HG03103 (cell line): ENCODE measurements around the gene TP73.

Experiments
- ATAC-seq: cut with Tn5 transposase; IDR thresholded peaks from one replicate; pipeline ENCODE4 v1.9.1; 2021; ENCODE audit warnings: low read depth; ENCODE audit not compliant: unreplicated experiment

The TP73 gene

DNA sequence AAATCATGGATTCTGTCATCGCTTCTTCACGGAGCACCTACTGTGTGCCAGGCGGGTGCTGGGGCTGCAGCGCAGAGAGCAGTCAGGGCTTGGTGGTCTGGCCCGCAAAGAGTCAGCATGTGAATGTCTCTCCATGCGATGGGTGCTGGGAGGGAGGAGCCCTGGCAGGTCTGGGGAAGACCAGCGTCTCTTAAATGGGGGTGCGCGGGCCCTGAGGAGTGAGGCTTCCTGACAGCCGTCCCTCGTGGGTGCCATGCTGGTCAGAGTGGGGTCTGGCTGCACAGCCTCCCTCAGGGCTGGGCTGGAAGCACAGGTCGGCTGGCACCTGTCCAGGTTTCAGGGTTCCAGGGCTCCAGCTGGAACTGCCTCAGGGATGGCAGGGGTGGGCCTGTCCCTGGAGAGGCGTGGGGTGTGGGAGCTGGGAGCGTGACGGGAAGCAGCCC, 18.5 kb downstream of the TP73 start:
- ATAC-seq: no peak

DNA sequence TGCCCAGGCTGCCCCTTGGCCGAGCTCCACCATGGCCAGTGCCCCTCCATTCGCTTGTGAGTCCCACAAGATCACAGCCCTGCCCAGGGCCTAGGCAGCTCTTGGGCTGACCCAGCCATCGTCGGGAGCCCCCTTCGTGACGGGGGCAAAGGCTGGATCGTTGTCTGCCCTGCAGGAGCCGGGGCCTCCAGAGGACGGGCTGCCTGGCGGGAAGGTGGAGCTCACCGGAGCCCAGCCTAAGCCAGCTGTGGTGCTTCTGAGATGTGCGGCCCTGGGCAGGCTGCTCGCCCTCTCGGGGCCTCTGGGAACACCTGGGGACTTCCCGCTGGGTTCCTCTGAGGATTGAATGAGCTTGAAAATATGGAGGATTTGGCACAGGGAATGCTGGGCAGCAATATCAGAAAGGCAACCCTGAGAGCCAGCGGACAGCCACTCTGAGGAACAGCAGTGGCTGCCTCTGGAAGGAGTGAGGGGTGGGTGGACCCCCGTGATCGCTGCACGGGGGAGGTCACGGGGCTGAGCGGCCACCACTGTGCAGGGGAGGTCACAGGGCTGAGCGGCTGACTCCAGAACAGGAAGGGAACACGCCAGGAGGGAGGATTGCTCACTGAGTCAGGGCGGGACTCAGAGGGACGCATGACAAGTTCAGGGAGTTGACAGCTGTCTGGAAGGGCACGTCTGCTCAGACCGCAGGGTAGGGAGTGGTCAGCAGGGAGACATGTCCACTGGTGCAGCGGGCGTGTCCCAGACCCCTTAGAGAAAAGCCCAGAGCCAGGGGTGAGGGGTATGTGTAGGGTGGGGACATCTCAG, 19.3 kb downstream of the TP73 start:
- no peak for ATAC-seq

DNA sequence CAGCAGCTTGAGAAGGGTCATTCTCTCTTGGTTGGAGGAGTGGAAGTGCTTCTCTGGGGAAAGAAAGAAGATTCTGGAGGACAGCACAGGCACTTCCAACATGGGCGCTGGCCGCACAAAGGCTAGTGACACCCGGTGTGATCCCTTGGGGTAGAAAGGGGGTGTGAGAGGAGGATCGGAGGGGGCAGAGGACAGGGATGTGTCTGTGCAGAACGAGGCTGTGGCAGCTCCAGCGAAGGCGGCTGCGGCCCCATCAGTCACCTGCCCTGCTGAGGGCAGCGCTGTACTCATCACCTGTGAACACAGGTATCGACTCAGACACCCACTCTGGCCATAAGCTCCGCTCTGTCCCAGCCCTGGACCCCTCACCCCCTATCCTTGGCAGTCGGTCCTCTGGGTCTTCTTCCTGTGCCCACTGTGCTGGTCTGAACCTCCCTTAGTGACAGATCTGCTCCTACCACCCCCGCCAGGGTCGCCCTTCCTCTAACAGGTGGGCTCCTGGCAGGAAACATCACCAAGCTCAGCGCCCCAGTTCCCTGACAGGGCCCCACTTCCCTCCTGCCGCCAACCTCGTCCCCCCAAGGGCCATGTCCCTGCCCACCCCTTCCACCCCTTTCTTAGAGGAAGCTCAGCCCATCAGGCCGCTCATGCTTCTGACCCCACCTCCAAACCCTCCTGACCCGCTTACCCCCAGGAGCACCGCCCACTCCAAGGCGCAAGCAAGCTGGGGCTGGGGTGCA, 20.1 kb downstream of the TP73 start:
- ATAC-seq: no peak

DNA sequence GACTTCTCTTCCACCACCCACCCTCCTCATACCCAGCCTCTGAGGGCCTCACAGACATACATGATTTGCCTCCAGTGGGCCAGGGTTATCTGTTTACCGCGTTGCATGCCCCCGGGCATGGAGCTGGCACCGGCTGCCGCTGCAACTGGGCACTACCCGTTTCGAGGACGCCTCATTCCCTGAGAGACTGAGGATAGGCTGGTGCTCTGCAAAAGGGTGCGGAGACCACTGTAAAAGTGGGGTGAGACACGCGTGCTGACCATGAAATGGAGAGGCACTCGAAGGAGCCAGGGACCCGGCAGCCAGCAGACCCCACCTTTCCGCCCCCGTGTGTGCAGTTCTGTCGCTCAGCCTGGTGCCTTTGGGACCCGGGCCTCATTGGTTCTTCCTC, 20.6 kb downstream of the TP73 start:
- no peak for ATAC-seq

DNA sequence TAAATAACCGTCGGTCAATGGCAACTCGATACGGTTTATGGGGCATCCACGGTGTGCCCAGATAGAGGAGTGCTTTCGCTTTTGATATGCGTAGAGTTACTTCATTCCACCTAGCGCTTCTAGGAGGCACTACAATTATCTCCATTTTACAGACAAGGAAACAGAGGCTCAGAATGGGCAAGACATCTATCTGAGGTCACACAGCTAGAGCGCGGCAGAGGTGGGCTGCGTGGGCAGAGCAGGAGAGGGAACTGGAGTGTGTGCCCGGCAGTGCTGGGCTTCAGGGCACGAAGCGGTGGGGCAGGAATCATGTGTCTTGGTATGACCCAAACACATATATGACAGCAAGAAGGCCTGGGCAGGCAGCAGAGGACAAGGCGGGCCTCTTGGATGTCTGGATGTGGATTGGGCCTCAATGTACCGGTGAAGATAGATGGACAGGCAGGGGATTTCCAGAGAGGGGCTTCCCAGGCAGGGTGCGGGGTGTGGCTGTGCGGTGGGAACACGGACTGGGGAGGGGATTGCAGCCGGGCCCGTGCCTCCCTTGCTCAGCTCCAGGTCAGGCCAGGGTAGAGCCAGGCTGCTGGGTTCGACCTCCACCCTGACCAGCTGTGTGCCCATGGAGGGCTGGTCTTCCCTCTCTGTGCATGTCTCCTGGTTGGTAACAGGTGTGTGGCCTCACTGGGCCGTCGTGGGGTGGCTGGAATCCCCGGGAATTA, 21.2 kb downstream of the TP73 start:
- no peak for ATAC-seq

DNA sequence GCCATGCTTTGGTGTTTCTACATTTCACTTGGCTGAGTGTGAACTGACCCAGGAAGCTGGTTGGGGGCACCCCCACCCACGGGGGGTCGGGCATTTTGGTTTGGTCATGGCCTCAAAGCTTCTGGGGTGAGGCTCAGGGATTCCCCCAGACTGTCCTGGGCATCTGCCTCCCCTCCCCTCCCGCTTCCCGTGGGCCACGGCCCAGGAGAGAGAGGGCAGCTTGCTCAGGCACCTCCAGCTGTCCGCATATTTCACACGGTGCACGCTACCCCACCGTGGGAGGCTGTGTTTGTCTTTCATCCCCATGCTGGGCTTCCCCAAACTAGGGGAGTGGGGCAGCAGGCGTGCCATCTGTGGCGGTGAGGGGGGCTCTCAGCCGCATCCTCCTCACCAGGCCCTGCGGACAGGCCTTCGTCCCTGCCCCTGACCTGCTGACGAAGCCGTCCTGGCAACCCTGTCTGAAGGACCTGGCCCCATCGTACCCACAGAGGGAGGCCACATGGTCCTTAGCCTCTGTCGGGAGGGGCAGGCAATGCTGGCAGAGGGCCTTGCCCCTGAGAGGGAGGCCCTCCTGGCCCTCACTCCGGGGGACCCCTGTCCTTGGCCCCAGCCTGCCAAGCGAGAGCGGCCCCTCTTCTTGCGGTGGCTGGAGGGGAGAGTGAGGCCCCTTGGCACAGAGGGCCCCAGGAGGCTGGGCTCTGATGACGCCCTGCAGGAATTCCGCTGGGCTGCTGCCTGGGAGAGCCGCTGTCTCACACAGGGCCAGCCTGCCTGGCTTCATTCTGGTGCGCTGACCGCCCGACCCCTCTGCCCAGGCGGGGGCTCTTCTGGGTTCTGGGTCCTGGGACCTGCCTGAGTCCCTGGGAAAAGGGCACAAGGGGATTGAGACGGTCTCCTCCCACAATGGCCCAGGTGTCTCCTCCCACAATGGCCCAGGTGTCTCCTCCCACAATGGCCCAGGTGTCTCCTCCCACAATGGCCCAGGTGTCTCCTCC, 22.1 kb downstream of the TP73 start:
- no peak for ATAC-seq

DNA sequence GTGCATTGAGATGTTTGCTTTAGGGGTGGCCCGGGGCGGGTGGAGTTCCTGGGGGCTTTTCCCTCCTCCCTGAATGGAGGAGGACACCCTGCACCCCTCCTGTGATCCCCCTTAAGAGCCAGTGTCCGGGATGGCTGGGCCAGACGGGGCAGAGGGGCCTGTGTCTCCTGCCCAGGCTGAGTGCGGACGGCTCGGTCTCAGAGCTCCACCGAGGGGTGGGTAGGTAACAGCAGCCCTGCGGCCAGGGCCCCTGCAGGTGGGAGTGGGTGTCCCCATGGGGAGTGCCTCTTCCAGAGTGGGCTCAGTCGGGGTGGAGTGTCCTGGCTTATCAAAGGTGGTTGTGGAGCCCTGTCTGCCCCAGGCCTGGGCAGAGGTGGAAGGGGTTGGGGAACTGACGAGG, 23.1 kb downstream of the TP73 start:
- no peak for ATAC-seq

DNA sequence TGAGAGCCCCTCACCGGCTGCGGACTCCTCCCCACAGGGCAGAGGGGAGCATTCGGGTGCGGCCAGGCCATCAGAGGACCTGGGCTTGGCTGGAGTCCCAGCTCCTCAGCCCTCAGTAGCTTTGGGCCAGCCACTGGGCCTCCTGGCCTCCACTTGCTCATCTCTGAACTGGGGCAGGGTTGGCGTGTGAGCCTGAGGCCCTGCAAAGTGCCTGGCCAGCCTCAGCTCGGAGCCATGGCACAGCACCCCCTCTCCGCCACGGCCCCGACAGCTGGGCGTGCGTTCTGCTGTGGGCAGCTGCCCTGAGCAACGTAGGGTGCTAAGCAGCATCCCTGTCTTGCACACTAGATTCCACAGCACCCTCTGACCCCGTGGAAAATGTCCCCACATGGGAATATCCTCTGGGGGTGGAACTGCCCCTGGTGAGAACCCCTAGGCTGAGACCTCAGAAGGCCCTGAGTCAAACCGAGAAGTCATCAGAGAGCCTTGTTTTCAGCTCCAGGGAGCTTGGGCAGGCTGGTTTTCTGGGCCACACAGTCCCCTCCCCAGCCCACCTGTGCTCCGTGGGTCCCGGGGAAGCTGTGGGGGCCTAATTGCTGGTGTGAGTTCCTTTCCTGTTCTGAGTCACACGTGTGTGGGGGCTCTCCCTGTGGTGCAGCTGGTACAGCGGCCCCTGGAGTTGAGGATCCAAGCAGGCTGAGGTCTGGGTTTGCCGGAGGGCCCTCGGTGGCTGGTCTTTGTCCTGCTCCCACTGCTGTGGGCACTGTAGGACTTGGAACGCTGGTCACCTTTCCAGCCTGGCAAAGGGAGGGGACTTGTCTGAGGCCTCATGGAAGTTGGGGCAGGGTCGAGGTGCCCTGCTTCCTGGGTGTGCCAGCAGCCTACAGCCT, 24.5 kb downstream of the TP73 start:
- peak; percentile 64 for ATAC-seq

DNA sequence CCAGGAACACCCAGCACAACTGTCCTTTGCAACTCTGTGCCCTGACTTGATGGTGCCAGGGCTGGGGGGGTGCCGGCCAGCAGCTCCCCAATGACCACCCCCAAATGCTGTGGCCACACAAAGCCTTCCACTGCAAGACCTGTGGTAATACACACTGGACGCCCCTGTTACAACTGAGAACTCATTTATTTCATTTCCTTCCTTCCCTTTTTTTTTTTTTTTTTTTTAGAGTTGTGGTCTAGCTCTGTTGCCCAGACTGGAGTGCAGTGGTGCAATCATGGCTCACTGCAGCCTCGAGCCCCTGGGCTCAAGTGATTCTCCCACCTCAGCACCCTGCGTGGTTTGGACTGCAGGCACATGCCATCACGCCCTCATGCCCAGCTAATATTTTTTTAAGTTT, 25.2 kb downstream of the TP73 start:
- ATAC-seq: no peak

DNA sequence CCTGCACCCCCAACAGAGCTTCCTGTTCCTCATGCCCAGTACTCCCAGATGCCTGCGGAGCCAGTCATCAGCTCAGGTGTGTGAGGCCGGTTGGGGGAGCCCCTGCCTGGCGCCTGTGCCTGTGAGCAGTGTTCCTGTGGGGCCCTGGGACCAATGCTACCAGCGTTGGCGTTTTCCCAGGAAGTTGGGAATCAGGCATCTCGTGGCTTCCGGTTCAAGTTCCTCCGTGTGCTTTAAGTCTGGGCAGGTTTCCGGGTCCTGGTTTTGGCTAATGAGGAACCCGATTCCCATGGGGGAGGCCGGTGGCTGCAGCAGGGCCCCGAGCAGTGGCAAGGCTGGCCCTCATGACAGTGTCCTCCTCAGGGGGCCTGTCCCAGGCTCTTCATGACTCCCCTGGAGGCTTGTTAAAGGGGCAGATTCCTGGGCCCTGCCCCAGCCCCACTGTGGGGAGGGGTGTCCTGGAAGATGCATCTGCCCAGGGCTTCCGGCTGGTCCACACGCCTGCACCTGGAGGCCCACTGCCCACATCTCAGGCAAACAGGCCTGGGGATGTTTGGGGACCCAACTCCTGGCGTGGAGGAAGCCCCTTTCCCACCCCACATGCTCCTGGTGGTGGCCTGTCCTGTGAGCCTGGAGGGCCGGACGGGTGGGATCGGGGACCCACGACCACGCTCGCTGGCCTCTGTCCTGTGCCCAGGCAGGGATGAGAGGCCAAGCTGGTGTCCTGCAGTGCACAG, 26.2 kb downstream of the TP73 start:
- no peak for ATAC-seq

DNA sequence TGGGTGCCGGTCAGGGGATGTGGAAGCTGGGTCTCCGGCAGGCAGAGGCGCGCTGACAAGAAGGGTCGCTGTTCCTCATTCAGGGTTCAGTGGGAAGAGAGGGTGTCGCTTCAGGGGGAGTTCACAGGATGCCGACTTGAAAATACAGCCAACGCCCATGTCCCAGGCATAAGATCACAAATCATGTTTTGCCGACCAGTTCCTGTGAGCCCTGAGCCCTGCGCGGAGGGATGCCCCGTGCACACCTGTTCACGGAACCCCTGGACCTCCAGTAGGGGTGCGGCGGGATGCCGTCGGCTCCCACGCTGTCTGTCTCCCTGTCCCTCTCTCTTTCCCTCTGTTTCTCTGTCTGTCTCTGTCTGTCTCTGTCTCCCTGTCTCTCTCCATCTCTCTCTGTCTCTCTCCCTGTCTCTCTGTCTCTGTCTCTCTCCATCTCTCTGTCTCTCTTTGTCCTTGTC, 26.8 kb downstream of the TP73 start:
- no peak for ATAC-seq

DNA sequence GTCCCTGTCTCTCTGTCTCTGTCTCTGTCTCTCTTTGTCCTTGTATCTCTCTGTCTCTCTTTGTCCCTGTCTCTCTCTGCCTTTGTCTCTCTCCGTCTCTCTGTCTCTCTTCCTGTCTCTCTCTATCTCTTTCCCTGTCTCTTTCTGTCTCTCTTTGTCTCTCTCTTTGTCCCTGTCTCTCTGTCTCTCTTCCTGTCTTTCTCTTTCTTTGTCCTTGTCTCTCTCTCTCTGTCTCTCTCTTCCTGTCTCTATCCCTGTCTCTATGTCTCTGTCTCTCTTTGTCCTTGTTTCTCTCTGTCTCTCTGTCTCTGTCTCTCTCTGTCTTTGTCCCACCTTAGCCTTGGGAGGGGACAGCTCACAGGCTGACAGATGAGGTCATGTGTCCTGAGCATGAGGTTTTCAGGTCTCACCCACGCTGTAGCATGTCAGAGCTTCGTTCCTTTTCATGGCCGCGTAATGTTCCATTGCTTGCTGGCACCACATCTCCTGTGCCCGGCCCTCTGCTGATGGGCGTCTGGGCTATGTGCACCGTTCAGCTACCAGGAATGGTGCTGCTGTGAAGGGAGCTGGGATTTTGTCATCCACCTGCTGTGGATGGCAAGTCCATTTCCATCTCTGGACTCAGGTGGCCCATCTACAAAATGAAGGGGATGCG, 27.6 kb downstream of the TP73 start:
- ATAC-seq: no peak

DNA sequence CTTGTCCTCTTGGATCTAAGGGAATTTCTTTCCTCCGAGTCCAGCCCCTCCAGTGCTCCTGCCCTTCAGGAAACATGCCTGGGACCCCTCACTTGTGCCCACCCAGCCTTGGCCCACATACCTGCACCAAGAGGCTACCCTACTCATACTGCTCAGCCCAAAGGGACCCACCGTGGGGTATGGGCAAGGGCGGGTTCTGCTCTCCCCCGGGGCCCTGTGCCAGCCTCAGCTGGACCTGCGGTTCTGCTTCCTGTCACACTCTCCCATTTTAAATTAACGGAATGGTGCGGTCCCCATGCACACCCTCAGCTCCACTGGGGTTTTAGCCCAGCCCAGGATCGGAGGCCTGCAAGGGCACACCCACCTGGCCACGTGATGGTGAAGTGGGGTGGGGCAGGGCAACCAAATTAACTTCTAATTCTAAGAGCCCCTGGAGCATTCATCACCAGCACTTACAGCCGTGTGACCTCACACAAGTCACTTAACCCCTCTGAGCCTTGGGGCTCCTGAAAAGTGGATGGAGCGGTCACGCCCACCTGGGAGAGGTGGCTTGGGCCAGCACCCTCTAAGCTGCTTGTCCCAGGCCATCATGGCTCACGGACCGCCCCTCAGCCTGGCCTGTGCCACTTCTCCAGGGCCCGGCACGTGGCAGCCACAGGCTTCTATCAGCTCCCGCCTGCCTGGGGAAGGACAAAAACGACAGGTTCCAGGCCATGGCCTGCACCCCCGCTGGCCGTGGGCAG, 28.3 kb downstream of the TP73 start:
- ATAC-seq: no peak

DNA sequence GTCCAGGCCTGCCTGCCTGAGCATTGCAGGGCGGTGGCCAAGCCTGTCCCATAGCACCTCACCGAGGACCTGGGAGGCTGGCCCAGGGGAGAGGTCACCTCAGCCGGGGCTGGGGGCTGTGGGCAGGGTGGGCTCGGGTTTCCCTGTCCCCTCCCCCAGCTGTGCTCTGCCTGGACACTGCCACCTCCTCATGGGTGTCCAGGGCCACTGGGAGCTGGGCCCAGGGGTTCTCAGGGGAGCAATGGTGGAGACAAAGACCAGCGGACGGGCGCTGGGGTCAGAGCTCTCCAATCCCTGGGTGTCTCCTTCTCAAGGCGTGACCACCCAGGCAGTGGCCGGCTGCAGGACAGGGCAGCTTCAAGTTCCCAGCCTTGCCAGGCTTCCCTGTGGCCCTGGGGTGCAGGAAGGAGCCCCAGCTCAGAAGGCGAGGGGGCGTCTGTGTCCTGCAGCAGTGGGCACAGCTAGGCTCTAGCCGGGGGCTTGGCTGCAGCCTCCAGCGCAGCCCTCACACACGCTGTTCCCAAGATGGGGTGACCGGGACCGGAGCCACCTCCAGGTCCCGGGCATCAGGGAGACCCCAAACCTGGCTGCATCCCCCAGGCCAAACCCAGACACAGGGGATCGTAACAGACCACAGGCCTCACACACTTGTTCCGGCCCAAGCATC, 29.0 kb downstream of the TP73 start:
- ATAC-seq: no peak

DNA sequence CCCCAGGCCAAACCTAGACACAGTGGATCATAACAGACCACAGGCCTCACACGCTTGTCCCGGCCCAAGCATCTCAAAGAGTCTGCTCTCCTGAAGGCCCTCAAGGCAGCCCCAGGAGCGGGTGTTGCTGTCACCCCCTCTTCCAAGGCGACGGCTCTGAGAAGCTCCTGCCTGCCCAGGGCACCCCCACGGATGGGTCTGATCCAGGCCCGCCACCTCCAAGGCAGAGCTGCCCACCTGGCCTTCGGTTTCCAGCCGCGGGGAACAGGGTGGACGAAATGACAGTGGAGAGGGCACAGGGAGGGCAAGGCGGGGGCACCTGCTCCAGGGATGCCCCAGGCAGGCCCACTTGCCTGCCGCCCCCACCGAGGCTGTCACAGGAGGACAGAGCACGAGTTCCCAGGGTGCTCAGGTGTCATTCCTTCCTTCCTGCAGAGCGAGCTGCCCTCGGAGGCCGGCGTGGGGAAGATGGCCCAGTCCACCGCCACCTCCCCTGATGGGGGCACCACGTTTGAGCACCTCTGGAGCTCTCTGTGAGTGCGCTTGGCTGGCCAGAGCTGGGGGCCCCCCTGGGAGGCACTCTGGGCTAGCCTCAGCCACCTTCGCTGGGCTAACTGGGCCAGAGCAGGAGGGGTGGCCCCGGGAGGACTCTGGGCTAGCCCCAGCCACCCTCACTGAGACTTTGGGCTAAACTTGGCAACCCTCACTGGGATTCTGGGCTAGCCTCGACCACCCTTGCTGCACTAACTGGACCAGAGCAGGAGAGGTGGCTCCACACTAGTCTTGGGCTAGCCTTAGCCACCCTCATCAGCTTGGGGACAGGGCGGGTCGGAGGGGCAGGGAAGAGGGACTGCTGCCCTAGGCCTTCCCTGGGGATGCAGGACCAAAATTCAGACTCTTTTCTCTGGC, 29.8 kb downstream of the TP73 start:
- no peak for ATAC-seq

DNA sequence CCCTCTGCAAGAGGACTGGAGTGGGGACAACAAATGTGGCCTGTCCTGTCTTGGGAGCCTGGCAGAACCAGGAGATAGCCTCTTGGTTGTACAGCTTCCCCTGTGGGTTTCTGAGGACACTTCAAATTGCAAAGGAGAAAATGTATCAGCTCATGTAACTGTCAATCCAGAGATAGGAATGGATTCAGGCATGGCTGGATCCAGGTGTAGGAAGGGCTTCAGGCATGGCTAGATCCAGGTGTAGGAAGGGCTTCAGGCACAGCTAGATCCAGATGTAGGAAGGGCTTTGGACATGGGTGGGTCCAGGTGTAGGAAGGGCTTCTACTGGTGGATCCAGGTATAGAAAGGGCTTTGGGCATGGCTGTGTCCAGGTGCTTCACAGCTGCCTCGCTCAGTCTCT, 30.9 kb downstream of the TP73 start:
- no peak for ATAC-seq
